ENCODE results near the gene HTR3E.

DNA sequence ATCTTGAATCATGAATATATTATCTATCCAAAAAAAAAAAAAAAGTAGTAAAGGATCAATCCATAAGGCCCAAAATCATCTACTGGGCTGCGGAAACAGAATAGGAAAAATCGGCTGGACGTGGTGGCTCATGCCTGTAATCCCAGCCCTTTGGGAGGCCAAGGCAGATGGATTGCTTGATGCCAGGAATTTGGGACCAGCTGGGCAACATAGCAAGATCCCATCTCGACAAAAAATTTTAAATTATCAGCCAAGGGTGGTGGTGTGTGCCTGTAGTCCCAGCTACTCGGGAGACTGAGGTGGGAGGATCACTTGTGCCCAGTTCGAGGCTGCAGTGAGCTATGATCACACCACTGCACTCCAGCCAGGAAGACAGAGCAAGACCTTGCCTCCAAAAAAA, 52.3 kb downstream of the HTR3E start:
- TF ChIP-seq, protein P1, sequence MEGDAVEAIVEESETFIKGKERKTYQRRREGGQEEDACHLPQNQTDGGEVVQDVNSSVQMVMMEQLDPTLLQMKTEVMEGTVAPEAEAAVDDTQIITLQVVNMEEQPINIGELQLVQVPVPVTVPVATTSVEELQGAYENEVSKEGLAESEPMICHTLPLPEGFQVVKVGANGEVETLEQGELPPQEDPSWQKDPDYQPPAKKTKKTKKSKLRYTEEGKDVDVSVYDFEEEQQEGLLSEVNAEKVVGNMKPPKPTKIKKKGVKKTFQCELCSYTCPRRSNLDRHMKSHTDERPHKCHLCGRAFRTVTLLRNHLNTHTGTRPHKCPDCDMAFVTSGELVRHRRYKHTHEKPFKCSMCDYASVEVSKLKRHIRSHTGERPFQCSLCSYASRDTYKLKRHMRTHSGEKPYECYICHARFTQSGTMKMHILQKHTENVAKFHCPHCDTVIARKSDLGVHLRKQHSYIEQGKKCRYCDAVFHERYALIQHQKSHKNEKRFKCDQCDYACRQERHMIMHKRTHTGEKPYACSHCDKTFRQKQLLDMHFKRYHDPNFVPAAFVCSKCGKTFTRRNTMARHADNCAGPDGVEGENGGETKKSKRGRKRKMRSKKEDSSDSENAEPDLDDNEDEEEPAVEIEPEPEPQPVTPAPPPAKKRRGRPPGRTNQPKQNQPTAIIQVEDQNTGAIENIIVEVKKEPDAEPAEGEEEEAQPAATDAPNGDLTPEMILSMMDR (IDR thresholded peaks at IDR 0.05): no peak
- no peak for TF ChIP-seq POLR2A (IDR thresholded peaks at IDR 0.05)
